GM12878 (cell line): ENCODE data around the gene CCDC15. TPM values are rescaled to one million over a fixed set of nuclear protein-coding genes. Genes with fewer than 3 reads are reported as not detected.

Source experiments
- ATAC-seq: fragments of 200-7000 bp; cut with Tn5 transposase; 3 replicates; pipeline ENCODE4 v1.9.1; 2020; ENCODE audit warnings: mild to moderate bottlenecking, moderate library complexity
- BruUV-seq: library from RNA; stranded (reverse); fragments of 400-500 nt; replicated peaks from 2 replicates; lab custom pipeline; 2021; lab: Mats Ljungman, UMichigan
- CTCF ChIA-PET: fragments of 300-600 bp; sonication (Branson Sonifier 250); formaldehyde crosslinking; extraction: SDS; loops from one replicate; lab custom pipeline; 2021; ENCODE audit warnings: inconsistent platforms; lab: Yijun Ruan, JAX
- POLR2A ChIA-PET: fragments of 350-600 bp; formaldehyde crosslinking; extraction: SDS; loops from one replicate; lab custom pipeline; 2021; ENCODE audit warnings: inconsistent platforms; lab: Charles Lee
- RAD21 ChIA-PET: fragments of 300-600 bp; sonication (Branson Sonifier 250); formaldehyde crosslinking; loops from one replicate; lab custom pipeline; 2023; ENCODE audit warnings: antibody characterized with exemption; ENCODE audit not compliant: unreplicated experiment; lab: Charles Lee
- SMC1A ChIA-PET: fragments of 300-600 bp; sonication (Branson Sonifier 250); formaldehyde crosslinking; loops from one replicate; lab custom pipeline; 2023; ENCODE audit not compliant: unreplicated experiment, uncharacterized antibody; lab: Charles Lee
- DNase-seq: peaks from one replicate; pipeline ENCODE4 v3.0.0-alpha.2; 2011; ENCODE audit warnings: low read depth, low spot score
- FAIRE-seq: peaks from 3 replicates; lab custom pipeline; 2011; peaks lifted over from hg19 to GRCh38; lab: Jason Lieb, UNC
- H2AFZ ChIP-seq: 2 replicates; pipeline ENCODE4 v1.6.0; 2011; ENCODE audit warnings: low read depth, low read length, control low read depth; ENCODE audit not compliant: control insufficient read depth
- H3K27ac ChIP-seq: 2 replicates; pipeline ENCODE4 v1.5.1; 2011; ENCODE audit warnings: control low read depth; ENCODE audit not compliant: control insufficient read depth, insufficient read depth
- H3K27me3 ChIP-seq, 2 experiments: replicated peaks in 1 of 2; 2 replicates each; pipeline versions ENCODE4 v1.6.0 to v1.6.1; 2011; ENCODE audit warnings: low read length in 1 of 2; ENCODE audit not compliant: control insufficient read depth in 2 of 2, insufficient read depth in 2 of 2
- H3K36me3 ChIP-seq, 2 experiments: 2 replicates each; pipeline ENCODE4 v1.5.1; 2011; ENCODE audit warnings: low read length in 1 of 2; ENCODE audit not compliant: control insufficient read depth in 2 of 2, insufficient read depth in 2 of 2
- H3K4me1 ChIP-seq: 2 replicates; pipeline ENCODE4 v1.6.1; 2011; ENCODE audit warnings: mild to moderate bottlenecking, low read length, moderate library complexity, mixed read lengths; ENCODE audit not compliant: control insufficient read depth, insufficient read depth
- H3K4me2 ChIP-seq: 2 replicates; pipeline ENCODE4 v1.6.0; 2011; ENCODE audit warnings: control low read depth; ENCODE audit not compliant: control insufficient read depth, insufficient read depth
- H3K4me3 ChIP-seq: fragments of 200-600 bp; sonication (generic); 2 replicates; pipeline ENCODE4 v1.5.1; 2016
- H3K79me2 ChIP-seq: 2 replicates; pipeline ENCODE4 v1.6.0; 2011; ENCODE audit warnings: low read length; ENCODE audit not compliant: control insufficient read depth, insufficient read depth
- H3K9ac ChIP-seq: 2 replicates; pipeline ENCODE4 v1.8.0; 2011; ENCODE audit warnings: low read length, control low read depth, mixed read lengths; ENCODE audit not compliant: control insufficient read depth, insufficient read depth
- H3K9me3 ChIP-seq: replicated peaks from 3 replicates; pipeline ENCODE4 v1.5.1; 2011; ENCODE audit warnings: mild to moderate bottlenecking, low read length; ENCODE audit not compliant: control insufficient read depth, insufficient read depth
- H4K20me1 ChIP-seq: 2 replicates; pipeline ENCODE4 v1.6.0; 2011; ENCODE audit not compliant: control insufficient read depth, insufficient read depth
- BMI1 ChIP-seq: fragments of 450-650 bp; IDR thresholded peaks from 2 replicates; pipeline ENCODE4 v1.6.1; 2016; ENCODE audit warnings: mild to moderate bottlenecking, moderate library complexity, borderline replicate concordance
- BRCA1 ChIP-seq: IDR thresholded peaks from 2 replicates; pipeline ENCODE4 v1.6.1; 2011; ENCODE audit warnings: low read depth, low read length, improper control_type of control experiment
- ESRRA ChIP-seq: IDR thresholded peaks from 2 replicates; pipeline ENCODE4 v1.6.1; 2012; ENCODE audit warnings: mild to moderate bottlenecking, low read length, improper control_type of control experiment
- ETV6 ChIP-seq, 2 experiments: fragments of 450-650 bp in 1 of 2; IDR thresholded peaks in 1 of 2; conservative IDR thresholded peaks in 1 of 2; 2 replicates each; pipeline ENCODE4 v1.6.1; 2014; ENCODE audit warnings: antibody characterized with exemption in 1 of 2, borderline replicate concordance in 1 of 2, low read depth in 1 of 2, mild to moderate bottlenecking in 1 of 2, moderate library complexity in 1 of 2
- FOXM1 ChIP-seq: IDR thresholded peaks from 2 replicates; pipeline ENCODE4 v1.6.1; 2012; ENCODE audit warnings: low read depth, mild to moderate bottlenecking, inconsistent platforms, low read length, moderate library complexity
- GABPA ChIP-seq: IDR thresholded peaks from 2 replicates; pipeline ENCODE4 v1.6.1; 2014; ENCODE audit warnings: antibody characterized with exemption, low read depth, mild to moderate bottlenecking, inconsistent platforms
- HDAC2 ChIP-seq: fragments of 200-600 bp; sonication (generic); IDR thresholded peaks from 2 replicates; pipeline ENCODE4 v1.6.1; 2017
- MYB ChIP-seq: fragments of 150-350 bp; IDR thresholded peaks from 2 replicates; pipeline ENCODE4 v1.6.1; 2014; ENCODE audit warnings: mild to moderate bottlenecking, low read depth, low read length, borderline replicate concordance
- NFYB ChIP-seq: IDR thresholded peaks from 2 replicates; pipeline ENCODE4 v1.6.1; 2011; ENCODE audit warnings: low read depth, mild to moderate bottlenecking, low read length, improper control_type of control experiment, moderate library complexity; ENCODE audit not compliant: insufficient read depth
- PAX5 ChIP-seq: IDR thresholded peaks from 2 replicates; pipeline ENCODE4 v1.6.1; 2011; ENCODE audit warnings: low read depth, low read length, borderline replicate concordance
- PML ChIP-seq: IDR thresholded peaks from 2 replicates; pipeline ENCODE4 v1.6.1; 2012; ENCODE audit warnings: low read length, inconsistent platforms
- SMARCA5 ChIP-seq: fragments of 450-650 bp; IDR thresholded peaks from 2 replicates; pipeline ENCODE4 v1.6.1; 2017; ENCODE audit warnings: mild to moderate bottlenecking
- SP1 ChIP-seq: IDR thresholded peaks from one replicate; pipeline ENCODE4 v1.6.1; 2011; ENCODE audit warnings: low read depth, low read length
- SPI1 ChIP-seq: IDR thresholded peaks from 2 replicates; pipeline ENCODE4 v1.6.1; 2011; ENCODE audit warnings: low read depth, mild to moderate bottlenecking, low read length, moderate library complexity, borderline replicate concordance; ENCODE audit not compliant: insufficient read depth
- STAT1 ChIP-seq: fragments of 450-650 bp; conservative IDR thresholded peaks from 2 replicates; pipeline ENCODE4 v1.6.1; 2014; ENCODE audit warnings: antibody characterized with exemption, mild to moderate bottlenecking
- ZNF274 ChIP-seq: IDR thresholded peaks from one replicate; pipeline ENCODE4 v1.8.0; 2011; ENCODE audit not compliant: insufficient read length, insufficient read depth
- WGBS: methylation state at CpG from one replicate; pipeline ENCODE4 v1.1.6; 2016; ENCODE audit warnings: low lambda C conversion rate; ENCODE audit not compliant: insufficient replicate concordance, insufficient coverage; ENCODE audit errors: missing lambda C conversion rate; 5-methylcytosine and 5-hydroxymethylcytosine counted together
- in situ Hi-C: fragments of 300-500 bp; cut with MboI; formaldehyde crosslinking; loops from 9 replicates; pipeline ENCODE4 v1.14.3; 2018; ENCODE audit warnings: mixed read lengths
- intact Hi-C: fragments of 100-400 bp; cut with micrococcal nuclease; formaldehyde crosslinking; loops from one replicate; pipeline ENCODE4 v1.14.2; 2022; ENCODE audit not compliant: unreplicated experiment
- polyA plus RNA-seq, 11 experiments: library from polyadenylated mRNA; depleted of rRNA in 4 of 11; unstranded in 6 of 11; stranded (reverse) in 5 of 11; fragments of >200 nt; fragmentation: Nextera tagmentation in 4 of 11; fragmentation: Illumina TruSeq in 1 of 11; extraction: Ambion mirVana in 4 of 11; extraction: Trizol in 1 of 11; gene quantifications; 1 replicate in 1 of 11; 2 replicates in 10 of 11; pipeline versions ENCODE4 v1.2.1 to v1.2.3, GENCODE V29; 2011 to 2016; ENCODE audit warnings: inconsistent platforms in 2 of 11, missing spikeins in 2 of 11, low read depth in 1 of 11
- total RNA-seq, 4 experiments: library from RNA; depleted of rRNA in 3 of 4; stranded (reverse); fragments of >200 nt in 3 of 4; fragmentation: Illumina TruSeq in 1 of 4; extraction: Trizol in 1 of 4; gene quantifications; 2 replicates each; pipeline versions ENCODE4 v1.2.1 to v1.2.3, GENCODE V29; 2013 to 2021
- TF ChIP-seq, protein P1 (sequence below), 3 experiments: IDR thresholded peaks in 2 of 3; conservative IDR thresholded peaks in 1 of 3; 2 replicates each; pipeline ENCODE4 v1.5.1; 2011; ENCODE audit warnings: low read depth in 3 of 3, low read length in 3 of 3, mild to moderate bottlenecking in 3 of 3, control low read depth in 2 of 3, moderate library complexity in 2 of 3, inconsistent platforms in 1 of 3, mixed read lengths in 1 of 3; ENCODE audit not compliant: control insufficient read depth in 2 of 3, insufficient read depth in 1 of 3; ENCODE audit errors: extremely low read depth in 1 of 3
- TF ChIP-seq, protein P2 (sequence below): IDR thresholded peaks from 2 replicates; pipeline ENCODE4 v1.6.1; 2012; ENCODE audit warnings: low read depth, low read length, improper control_type of control experiment

The CCDC15 gene
- total and polyA plus RNA-seq, 10 of the 15 experiments (the other 5 are each of a cell fraction or from before 2014, with no cell fraction given), result 2.0 to 5.3 (median 3.3) TPM

DNA sequence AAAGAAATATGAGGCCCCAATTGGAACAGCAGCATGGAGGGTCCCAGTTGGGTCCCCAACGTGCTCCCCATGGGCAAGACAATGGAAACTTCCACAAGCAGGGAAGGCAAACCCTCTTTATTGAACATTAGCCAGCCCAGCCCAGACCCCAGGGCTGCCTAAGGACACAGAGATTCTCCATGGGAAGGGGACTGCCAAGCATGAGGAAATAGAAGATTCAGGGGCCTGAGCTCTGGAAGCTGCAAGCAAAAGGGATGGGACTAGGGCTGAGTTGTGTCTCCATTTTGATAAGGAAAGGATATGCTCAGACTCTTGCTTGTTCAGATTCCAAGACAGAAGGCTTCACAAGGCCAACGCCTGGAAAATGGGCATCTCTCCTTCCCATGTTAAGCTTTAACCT lies 134.1 kb downstream of the CCDC15 start:
- TF ChIP-seq MYB (no peak), ETV6 (conservative IDR thresholded peaks at IDR 0.05 in 1 of 2, IDR thresholded peaks at IDR 0.05 in 1 of 2; ENCODE audit: borderline replicate concordance in 1 of 2, low read depth in 1 of 2) (no peak), FOXM1 (no peak), BRCA1 (no peak), ZNF274 (no peak), STAT1 (no peak), NFYB (no peak), BMI1 (no peak), SMARCA5 (no peak), PAX5 (no peak), HDAC2 (no peak), SP1 (no peak), ESRRA (no peak), GABPA (no peak), PML (no peak), SPI1 (no peak)
- TF ChIP-seq, protein P1, sequence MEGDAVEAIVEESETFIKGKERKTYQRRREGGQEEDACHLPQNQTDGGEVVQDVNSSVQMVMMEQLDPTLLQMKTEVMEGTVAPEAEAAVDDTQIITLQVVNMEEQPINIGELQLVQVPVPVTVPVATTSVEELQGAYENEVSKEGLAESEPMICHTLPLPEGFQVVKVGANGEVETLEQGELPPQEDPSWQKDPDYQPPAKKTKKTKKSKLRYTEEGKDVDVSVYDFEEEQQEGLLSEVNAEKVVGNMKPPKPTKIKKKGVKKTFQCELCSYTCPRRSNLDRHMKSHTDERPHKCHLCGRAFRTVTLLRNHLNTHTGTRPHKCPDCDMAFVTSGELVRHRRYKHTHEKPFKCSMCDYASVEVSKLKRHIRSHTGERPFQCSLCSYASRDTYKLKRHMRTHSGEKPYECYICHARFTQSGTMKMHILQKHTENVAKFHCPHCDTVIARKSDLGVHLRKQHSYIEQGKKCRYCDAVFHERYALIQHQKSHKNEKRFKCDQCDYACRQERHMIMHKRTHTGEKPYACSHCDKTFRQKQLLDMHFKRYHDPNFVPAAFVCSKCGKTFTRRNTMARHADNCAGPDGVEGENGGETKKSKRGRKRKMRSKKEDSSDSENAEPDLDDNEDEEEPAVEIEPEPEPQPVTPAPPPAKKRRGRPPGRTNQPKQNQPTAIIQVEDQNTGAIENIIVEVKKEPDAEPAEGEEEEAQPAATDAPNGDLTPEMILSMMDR (IDR thresholded peaks at IDR 0.05 in 2 of 3, conservative IDR thresholded peaks at IDR 0.05 in 1 of 3; ENCODE audit: control insufficient read depth in 2 of 3, extremely low read depth in 1 of 3, insufficient read depth in 1 of 3, low read depth in 3 of 3, low read length in 3 of 3), result no peak
- TF ChIP-seq, protein P2, sequence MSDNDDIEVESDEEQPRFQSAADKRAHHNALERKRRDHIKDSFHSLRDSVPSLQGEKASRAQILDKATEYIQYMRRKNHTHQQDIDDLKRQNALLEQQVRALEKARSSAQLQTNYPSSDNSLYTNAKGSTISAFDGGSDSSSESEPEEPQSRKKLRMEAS, result no peak
- 49% methylated on average over 2 of the region's 2 CpGs for WGBS

More for the DNA sequence above, 134.1 kb downstream of the CCDC15 start:
- H3K27me3 ChIP-seq, result no peaks in the 10 kb centered on the region
- no peak for ATAC-seq
- no peak overlapping the region for H3K9ac ChIP-seq
- H3K36me3 ChIP-seq, result peaks cover 0 to 2% of the 10 kb centered on the region in 2 experiments; a peak in 1 of 4 replicates
- BruUV-seq, result no TSS peak
- in situ Hi-C loops, result no loop called here
- SMC1A ChIA-PET, result interaction anchor here (1.3 to 1.7 kb wide), 2 partner anchors 16 to 37 kb away, joined by 3 to 6 read pairs; no protein-coding TSS in a partner anchor
- no peaks in the 10 kb centered on the region for H3K9me3 ChIP-seq
- no peak for FAIRE-seq
- H3K27ac ChIP-seq, result no peak overlapping the region
- no peaks in the 10 kb centered on the region for H4K20me1 ChIP-seq
- POLR2A ChIA-PET, result no interaction called here
- H3K79me2 ChIP-seq, result no peaks in the 10 kb centered on the region
- no peaks in the 10 kb centered on the region for H3K4me1 ChIP-seq
- no peak overlapping the region for H3K4me3 ChIP-seq
- DNase-seq, result no peak
- RAD21 ChIA-PET, result no interaction called here
- intact Hi-C loops, result no loop called here
- no peak overlapping the region for H2AFZ ChIP-seq
- CTCF ChIA-PET, result interaction anchor here (0.7 to 7.4 kb wide), 5 partner anchors 18 to 127 kb away, joined by 3 to 100 read pairs (median 4); no protein-coding TSS in a partner anchor
- H3K4me2 ChIP-seq, result no peak overlapping the region
